CD4-positive, alpha-beta T cell treated with Interleukin-6 for 4 hours (primary cell): ENCODE results near the gene CKM.
"Not testable (repeated sequence)": the region's sequence is repeated elsewhere in the genome, so short reads cannot be mapped to it uniquely, and the experiment has no call there.

Experiments used
- DNase-seq: peaks from one replicate; pipeline ENCODE4 v3.0.0-alpha.2; 2020; ENCODE audit warnings: mixed read lengths

Gene CKM

DNA sequence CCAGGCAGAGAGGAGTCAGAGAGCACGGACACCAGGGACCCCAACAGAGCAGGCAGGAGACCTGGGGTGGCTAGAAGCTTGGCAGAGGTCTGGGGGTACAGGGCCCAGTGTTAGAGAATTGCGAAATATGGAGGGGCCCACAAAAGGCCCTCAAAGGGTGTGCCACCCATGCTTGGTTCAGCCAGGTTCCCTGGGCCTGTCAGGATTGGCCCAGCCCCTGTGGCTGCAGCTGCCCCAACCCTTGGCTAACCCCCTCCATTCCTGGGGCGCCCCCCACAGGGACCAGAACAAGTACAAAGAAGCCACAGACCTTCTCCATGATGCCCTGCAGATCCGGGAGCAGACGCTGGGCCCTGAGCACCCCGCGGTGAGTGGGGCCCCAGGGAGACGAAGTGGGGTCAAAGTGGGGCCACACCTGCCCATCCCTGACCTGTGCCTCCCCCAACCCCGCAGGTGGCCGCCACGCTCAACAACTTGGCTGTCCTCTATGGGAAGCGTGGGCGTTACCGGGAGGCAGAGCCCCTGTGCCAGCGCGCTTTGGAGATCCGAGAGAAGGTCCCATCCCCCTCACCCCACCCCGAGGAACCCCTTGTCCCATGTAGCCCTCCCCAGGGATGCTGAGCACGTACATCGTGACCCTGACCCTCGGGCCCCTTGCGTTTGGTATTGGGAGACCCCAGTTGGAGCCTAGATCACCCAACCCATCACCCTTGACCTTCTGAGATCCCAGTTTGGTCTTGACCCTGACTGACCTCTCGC is 25.9 kb upstream of the CKM start:
- DNase-seq: no peak

DNA sequence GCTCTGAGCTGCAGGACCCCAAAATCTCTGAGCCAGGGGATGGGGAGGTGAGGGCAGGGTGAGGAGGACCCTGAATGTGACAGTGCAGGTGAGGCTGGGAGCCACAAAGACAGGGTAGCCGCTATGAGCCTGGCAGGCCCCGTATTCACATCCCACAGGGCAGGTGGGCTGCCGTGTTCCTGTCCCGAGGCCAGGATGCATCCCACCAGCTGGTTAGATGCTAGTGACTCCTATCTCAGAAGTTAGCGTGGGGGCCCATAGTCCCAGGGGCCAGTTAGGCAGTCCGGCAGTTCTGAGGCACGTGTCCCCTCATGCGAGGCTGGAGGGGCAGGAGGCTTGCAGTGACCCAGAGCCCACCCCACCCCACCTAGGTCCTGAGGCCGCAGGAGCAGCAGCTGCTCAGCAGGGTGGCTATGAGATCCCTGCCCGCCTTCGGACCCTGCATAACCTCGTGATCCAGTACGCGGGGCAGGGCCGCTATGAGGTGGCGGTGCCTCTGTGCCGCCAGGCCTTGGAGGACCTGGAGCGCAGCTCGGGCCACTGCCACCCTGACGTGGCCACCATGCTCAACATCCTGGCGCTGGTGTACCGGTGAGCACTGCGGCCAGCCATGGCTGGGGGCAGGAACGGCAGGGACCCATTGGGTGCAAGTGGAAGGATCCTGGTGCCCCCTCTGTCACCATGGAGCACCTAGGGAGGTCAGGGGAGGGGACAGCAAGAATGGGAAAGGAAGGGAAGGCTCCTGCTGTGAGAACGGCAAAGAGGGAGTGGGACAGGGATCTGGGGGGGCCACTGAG is 25.1 kb upstream of the CKM start:
- no peak for DNase-seq

DNA sequence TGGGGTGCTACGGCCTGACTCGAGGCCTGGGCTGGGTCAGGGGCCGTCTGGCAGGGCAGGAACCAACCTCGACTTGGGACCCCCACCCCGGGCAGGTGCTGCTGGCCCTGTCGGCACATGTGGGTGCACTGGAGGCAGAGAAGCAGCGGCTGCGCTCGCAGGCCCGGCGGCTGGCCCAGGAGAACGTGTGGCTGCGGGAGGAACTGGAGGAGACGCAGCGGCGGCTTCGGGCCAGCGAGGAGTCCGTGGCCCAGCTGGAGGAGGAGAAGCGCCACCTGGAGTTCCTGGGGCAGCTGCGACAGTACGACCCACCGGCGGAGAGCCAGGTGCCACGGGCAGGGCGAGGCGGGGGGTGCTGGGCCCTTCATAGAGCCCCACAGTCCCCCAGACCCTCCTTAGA is 23.8 kb upstream of the CKM start:
- DNase-seq: no peak

DNA sequence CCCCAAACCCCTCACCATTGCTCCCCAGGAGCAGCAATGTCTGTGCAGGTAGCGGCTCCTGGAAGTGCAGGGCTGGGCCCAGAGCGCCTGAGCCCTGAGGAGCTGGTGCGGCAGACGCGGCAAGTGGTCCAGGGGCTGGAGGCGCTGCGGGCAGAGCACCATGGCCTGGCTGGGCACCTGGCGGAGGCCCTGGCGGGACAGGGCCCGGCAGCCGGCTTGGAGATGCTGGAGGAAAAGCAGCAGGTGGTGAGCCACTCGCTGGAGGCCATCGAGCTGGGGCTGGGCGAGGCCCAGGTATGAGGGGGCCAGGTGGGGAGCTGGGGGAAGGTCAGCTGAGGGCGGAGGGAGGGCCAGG is 22.8 kb upstream of the CKM start:
- DNase-seq: no peak

DNA sequence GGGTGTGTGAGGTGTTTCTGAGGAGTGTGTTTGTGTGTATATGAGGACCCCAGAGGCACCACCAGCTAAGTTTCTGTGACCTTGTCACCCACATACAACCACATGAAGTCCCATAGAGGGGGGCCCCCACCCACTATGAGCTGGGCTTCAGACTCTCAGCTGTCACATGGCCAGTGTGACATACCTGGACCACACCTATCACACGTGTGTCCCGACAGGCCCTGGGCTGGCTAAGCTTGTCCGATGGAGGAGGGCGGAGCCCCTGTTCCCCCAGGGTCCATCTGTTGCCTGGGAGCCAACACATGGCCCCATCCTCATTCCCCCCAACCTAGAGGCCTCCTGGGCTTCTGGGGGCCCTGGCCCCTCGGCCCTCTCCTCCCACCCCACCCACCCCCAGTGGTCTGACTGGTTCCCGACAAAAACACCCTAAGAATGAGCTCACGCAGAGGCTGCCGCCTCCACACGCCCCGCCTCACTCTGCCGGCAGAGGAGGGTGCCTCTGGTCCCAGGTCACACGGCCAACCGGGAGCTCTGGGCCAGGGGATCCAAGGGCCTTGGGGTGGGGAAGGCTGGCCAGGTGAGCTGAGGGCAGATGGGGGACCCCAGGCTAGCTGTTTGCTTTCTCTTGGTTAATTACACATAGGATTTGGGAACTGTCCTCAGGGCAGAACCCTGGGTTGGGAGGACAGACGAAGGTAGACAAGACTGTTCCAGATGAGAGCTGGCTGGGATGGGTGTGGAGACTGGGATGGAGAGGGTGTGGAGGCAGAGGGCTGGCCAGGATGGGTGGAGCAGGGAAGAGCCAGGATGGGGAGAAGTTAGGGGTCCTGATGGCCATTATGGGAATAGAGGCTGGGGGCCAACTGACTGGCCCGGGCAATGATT is 22.2 kb upstream of the CKM start:
- no peak for DNase-seq

DNA sequence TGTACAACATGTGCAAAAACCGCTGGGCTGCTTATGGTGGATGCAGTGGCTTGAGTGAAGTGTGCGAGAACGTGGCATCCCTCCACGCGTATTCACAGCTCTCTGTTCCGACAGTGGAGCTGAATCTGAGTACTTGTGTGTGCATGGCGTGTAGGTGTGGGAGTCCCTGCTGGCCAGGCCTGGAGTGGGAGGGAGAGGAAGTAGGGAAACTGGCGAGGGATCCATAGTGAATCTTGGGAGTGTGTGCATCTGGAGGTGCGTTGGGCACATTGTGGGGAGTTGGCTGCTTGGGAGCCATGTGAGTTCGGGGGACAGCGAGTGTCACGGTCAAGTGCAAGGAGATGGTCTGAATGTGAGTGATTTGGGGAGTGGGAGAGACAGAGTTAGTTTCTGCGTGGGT is 20.2 kb upstream of the CKM start:
- no peak for DNase-seq

DNA sequence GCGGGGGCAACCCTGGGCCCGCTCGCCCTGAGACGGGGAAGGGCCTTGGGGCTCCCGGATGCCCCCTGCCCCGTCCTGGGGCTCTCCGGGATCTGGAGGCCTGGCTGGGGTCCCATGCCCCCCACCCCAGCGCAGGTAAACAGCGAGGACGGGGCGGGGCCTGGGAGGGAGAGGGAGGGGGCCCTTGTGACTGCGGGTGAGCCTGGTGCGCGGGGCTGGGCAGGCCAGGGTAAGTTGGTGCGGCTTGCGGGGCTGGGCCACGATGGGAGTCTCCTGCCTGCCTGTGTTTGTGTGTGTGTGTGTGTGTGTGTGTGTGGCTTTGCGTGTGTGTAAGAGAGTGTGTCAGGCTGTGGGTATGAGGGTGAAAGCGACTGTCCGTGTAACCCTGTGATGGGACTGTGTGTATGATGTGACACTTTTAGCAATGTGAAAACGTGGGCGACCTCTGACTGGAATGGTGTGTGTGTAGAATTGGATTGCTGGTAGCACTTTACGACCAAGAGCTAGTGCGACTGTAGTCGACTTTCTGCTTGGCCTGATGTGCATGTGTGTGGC is 18.3 kb upstream of the CKM start:
- no peak for DNase-seq

DNA sequence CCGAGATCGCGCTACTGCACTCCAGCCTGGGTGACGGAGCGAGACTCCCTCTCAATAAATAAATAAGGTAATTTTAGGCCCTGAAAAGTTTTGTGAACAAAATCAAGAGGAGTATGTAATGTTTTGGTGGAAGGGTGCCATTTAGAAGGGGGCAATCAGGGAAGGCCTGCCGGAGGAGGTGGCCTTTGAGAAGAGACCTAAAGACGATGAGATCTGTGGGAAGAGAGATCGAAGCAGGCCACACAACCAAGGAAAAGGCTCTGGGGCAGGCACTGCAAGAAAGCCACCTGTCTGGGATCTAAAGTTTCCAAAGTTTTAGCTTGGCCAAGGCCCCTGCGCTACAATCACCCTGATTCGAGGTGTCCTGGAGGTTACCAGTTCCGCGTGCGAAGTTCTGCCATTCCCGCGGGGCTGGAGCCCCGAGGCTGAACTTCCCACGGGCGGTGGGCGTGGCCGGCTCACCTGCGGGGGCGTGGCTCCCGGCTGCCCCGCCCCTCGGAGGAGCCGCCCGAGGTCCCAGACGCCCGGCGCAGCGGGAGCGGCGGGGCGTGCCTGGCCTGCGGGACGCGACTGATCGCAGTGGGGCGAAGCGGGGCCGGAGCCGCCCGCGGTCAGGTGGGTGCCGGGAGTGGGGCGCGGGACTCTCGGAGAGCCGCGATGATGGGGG is 17.7 kb upstream of the CKM start, which contains the start of gene KLC3:
KLC3 (plus strand) TSS at position 519 of the 667 bp plus-strand sequence. CDS start 4,792 bp downstream, outside the sequence.
- DNase-seq: peak; percentile 43

DNA sequence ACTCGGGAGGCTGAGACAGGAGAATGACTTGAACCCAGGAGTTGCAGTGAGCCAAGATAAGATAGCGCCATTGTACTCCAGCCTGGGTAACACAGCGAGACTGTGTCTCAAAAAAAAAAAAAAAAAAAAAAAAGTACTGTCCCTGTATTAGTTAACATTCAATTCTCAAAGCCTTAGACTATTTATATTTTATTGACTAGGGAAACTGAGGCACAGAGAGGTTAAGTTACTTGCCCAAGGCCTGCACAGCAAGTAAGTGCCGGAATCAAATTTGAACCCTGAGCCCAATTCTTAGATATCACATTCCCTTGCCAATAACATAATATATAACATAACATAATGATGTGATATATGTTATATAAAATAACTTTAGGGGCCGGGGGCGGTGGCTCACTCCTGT is 17.0 kb upstream of the CKM start:
- no peak for DNase-seq

DNA sequence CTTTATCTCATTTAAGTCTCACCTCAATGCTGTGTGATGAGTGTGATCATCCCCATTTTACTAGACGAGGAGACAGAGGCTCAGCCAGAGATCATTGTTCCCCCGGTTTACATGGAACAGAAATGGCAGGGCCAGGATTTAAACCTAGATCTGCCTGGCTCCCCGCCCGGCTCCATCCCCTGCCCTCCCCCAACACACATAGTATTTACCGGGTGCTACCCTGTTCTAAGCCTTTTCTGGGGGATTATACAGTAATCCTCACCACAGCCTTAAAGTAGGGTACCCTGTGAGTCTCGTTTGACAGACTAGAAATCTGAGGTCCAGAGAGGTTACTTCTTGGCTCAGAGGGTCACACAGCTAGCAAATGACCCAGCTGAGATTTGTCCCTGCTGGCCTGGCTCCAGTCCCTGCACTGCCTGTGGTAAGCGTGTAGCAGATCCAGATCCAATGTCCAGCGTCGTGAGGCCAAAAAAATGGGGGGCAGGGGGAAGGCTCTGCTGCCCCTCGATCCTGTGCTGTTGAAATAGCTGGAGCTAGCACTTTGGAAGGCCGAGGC is 14.1 kb upstream of the CKM start:
- DNase-seq: no peak

DNA sequence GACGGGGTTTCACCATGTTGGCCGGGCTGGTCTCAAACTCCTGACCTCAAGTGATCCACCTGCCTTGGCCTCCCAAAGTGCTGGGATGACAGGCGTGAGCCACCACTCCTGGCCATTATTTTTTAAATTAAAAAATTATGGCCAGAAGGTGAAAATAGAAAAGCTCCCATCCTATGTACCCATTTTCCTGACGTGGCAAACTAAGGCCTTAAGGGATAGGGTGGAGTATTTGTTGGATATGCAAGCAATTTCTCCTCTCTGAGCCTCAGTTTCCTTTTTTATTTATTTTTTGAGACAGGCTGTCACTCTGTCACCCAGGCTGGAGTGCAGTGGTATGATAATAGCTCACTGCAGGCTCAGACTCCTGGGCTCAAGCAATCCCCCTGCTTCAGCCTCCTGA is 12.2 kb upstream of the CKM start:
- DNase-seq: not testable (repeated sequence)

DNA sequence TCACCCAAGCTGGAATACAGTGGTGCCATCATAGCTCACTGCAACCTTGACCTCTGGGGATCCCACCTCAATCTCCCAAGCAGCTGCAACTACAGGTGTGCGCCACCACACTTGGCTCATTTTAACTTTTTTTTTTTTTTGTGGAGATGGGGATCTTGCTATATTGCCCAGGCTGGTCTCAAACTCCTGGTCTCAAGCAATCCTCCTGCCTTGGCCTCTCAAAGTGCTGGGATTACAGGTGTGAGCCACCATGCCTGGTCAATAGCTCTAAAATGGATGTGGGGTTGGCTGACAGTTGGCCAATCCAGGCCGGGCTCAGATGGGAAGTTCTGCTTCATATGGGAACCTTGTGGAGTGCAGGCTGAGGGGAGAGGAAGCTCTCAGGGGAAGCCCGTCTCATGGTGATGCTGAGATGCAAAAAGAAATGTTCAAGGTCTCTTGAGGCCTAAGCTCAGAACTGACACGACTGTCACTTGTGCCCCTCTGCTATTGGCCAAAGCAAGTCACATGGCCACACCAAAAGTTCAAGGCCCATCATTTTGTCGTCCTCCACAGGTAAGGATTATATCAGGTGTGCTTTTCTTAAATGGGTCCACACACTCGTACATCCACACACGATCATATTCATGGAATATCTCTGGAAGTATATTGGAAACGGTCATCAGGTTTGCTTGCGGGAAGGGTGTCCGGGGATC is 11.1 kb upstream of the CKM start:
- no peak for DNase-seq

DNA sequence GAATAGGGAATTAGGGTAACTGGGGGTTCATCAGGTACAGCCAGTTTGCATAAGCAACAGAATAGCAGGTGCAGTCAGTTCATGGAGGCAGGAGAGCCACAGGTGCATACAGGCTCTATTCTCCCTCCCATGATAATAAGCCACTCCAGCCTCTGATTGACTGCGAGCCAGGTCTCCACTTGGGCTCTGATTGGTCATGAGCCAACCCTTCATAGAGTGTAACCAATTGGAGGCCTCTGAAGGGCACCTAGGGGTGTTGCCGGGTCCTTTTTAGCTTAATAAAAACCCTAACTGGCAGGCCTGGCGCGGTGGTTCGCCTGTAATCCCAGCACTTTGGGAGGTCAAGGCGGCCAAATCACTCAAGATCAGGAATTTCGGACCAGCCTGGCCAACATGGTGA is 8.7 kb upstream of the CKM start:
- no peak for DNase-seq

DNA sequence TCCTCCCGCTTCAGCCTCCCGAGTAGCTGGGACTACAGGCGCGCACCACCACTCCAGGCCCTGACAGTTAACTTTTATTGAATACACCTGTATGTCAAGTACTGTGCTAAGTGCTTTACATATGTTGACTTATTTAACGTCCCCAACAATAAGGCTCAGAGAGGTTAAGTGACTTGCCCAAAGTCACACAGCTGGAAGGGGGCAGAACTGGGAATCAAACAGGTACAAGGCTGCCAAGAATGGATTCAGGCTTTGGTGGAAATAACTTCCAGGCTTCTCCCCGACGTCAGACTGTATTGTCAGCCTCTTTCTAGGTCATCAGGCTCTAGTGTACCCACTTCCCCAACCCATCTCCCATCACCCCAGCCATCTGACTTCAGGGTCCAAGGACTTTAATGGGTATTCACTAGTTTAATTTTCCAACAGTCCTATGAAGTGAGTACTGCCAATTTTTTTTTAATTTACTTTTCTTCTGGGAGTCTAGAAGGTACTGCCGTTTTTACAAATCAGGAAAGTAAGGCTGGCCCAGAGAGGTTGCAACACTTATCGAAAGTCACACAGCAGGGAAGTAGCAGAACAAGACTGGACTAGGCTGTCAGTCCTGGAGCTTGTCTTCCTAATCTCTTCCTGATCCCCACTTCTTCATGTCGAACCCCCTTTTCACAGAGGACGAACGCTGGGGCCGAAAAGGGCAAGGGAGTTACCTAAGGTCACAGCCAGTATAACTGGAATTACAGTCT is 4.9 kb upstream of the CKM start:
- no peak for DNase-seq

DNA sequence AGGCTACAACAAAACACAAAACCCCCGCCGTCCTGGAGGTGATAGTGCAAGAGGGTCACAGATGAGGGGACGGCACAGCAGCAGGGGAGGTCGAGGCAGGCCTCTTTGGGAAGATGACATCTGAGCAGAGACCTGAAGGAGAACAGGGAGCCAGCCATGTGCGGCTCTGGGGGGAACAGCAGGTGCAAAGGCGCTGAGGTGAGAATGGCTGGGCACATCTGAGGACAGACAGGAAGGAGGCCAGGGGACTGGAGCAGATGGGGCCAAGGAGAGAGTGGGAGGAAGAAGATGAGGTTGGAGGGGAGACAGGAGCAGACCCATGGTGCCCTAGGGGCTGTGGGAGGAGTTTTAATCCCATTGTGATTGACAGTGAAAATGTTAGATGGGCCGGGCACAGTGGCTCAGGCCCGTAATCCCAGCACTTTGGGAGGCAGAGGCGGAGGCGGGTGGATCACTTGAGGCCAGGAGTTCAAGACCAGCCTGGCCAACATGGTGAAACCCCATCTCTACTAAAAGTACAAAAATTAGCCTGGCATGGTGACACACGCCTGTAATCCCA is 1.8 kb upstream of the CKM start:
- no peak for DNase-seq

DNA sequence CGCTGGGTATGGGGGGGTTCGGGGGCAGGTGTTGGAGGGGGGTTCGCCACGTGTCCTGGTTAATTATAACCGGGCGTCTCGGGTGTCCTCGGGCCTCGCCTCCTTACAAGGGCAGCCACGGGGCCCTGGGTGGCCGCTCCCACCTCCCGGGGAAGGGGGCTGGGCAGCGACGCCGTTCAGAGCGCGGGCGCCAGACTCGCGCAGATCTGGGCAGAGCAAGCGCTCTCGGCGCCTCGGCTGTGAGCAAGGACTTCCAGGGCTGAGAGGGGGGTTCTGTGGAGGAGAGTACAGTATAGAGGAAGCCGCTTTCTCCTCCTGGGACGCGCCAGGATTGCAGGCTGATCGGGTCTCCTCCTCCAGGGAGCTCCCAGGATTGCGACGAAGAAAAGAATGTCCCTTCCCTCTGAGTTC is 1.0 kb upstream of the CKM start:
- DNase-seq: no peak

DNA sequence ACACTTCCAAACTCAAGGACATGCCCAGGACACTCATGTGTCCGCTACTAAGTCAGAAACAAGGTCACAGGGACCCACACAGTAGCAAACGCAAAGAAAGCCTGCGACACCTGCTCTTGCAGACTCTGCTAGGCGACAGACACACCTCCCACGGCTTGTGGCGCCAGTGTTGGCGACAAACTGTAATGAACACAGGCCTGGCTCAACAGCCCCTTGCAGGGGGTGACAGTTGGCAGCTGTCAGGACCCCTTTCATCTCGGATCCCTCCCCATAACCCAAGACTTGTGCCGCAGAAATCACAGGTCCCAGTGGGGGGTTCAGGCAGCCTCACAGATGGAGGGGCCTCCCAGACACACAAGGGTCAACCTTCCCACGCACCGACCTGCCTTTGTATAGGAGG is 364 bp downstream of the CKM start:
- DNase-seq: no peak

DNA sequence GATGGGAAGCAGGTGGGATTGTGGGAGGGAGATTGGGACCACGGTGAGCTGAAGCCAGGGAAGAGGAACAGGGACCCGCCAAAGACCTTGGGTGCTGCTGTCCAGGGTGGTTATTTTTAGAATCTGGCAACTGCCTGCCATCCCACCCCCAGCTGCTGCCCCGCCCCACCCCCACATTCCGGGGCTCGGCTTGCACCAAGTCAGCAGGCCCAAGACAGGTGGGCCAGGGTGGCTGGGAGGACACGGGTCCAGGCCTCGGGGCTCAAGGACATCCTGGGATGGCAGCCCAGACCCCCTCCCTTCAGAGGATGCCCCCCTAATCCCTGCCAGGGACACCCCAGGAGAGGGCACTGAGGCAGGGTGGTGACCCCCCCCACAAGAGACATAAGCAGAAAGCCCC is 827 bp downstream of the CKM start:
- DNase-seq: no peak

DNA sequence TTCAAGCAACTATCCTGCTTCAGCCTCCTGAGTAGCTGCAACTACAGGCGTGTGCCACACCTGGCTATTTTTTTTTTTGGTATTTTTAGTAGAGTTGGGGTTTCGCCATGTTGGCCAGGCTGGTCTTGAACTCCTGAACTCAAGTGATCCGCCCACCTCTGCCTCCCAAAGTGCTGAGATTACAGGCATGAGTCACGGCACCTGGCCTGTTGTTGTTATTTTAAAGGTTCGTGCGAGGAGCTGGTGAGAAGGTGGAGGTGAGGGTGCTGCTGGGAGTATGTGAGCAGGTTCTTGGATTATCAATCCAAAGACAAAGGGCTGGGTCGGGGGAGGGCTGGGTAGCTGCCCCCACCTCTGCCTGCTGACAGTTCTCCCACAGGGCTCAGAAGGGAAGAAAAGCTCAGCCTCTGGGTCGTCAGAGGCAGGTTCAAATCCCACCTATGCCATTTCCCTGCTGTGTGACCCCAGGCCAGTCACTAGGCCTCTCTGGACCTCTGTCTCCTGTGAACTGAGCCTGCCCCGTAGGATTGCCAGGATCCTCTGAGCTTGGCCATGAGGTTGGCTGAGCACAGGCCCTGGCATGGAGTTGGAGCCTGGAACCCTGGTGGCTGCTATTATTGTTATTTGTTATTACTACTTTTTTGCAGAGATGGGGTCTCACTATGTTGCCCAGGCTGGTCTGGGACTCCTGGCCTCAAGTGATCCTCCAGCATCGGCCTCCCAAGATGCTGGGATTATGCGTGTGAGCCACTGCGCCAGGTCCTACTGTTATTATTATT is 1.5 kb downstream of the CKM start:
- DNase-seq: no peak

DNA sequence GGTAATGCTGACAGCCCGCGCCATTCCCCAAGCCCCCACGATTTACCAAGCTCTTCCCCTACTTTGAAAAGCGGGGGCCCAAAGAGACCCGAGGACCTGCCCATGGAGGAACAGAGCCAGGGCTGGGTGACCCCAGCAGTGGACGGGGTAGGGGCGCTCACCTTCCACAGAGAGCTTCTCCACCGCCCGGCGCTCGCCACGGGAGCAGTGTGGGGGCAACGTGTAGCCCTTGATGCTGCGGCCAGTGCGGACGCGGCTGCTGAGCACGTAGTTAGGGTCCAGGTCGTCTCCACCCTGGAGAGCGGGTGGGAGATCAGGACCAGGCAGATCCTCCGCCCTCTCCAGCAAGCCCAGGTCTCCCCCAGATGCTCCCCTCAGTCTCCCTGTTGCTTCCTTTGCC is 7.4 kb downstream of the CKM start:
- DNase-seq: no peak
